HG03064 (cell line): ENCODE measurements around the gene LAX1.
A peak's percentile ranks its signal among the peaks of the same experiment; 100 is the strongest.
"Not testable (repeated sequence)": the region's sequence is repeated elsewhere in the genome, so short reads cannot be mapped to it uniquely, and the experiment has no call there.

Source experiments
- ATAC-seq: cut with Tn5 transposase; IDR thresholded peaks from one replicate; pipeline ENCODE4 v1.9.1; 2021; ENCODE audit warnings: low read depth; ENCODE audit not compliant: unreplicated experiment

The LAX1 gene, protein sequence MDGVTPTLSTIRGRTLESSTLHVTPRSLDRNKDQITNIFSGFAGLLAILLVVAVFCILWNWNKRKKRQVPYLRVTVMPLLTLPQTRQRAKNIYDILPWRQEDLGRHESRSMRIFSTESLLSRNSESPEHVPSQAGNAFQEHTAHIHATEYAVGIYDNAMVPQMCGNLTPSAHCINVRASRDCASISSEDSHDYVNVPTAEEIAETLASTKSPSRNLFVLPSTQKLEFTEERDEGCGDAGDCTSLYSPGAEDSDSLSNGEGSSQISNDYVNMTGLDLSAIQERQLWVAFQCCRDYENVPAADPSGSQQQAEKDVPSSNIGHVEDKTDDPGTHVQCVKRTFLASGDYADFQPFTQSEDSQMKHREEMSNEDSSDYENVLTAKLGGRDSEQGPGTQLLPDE

DNA sequence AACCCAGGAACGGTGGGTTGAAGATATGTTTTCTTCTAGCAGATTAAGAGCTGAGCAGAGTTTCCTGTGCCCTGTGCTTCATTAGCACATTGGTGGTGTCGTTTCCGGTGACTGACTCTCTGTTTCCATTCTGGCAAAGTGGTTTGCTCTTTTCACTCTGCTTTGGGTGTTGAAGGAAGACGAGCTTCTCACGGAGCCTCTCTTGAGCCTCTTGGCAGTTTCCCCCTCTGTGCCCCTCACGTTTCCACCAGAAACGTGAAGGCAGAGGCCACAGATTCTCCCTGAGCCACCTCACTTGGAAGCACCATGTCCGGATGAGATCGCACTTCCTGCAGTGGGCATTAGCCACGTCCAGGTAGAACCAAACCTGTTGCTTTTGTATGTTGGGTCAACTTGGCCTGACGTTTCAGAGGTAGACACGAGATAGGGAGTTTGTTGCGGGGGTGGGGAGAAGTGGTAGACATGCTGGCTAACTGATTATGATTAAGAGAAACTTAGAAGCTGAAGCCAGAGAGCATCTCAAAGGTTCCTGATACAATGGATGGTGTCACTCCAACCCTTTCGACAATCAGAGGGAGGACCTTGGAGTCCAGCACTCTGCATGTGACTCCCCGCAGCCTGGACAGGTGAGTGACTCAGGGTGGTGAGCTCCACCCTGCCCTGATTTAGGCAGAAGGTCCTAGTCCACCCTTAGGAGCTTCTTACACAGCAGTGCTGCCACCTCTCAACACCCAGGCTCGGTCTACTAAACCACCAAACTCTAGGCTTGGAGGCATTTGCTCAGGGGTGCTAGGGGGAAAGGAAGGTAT lies at the start of gene LAX1:
LAX1 (plus strand) TSS at position 155 of the 809 bp plus-strand sequence; CDS start at position 538, 383 bp downstream.
- ATAC-seq, result peak; percentile 76

DNA sequence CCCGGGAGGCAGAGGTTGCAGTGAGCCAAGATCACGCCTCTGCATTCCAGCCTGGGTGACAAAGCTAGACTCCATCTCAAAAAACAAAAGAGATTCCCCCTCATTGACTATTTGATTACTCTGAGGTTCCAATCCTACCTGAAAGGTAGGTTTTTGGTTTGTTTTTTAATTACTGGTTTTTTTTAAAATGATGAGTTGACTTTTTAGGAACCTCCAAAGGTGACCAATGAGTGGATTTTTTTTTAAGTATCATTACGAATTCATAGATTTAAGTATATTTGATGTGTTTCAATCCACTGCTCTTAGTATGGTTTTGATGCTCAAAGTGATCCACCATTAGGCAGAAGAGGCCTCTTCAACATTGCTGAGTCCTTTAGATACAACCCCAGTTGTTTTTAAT lies 47.9 kb upstream of the LAX1 start:
- ATAC-seq, result no peak

- ATAC-seq, result no peak
These were observed 44.7 kb upstream of the LAX1 start for GRCh38 chr1:203720242-203720641.

DNA sequence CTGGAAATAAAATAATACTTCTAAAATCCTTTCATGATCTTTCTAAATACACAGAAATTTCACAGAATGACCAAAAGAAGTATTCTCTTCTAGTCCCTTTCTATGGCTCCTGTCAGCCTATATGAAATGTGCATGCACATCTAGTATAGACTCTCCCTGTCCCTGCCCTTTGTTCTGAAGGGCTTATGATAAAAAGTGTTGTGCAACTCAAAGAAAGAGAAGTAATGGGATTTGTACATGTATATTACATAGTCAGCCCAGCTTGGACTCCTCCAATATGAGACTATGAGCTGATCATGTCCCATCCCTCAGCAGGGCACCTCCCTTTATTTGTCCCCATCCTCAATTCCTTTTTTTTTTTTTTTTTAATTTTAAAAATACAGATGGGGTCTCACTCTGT lies 42.1 kb upstream of the LAX1 start:
- ATAC-seq, result no peak

- ATAC-seq, result no peak
These were observed 38.5 kb upstream of the LAX1 start for GRCh38 chr1:203726417-203726867.

- no peak for ATAC-seq
These were observed 31.7 kb upstream of the LAX1 start for GRCh38 chr1:203733009-203733863.

DNA sequence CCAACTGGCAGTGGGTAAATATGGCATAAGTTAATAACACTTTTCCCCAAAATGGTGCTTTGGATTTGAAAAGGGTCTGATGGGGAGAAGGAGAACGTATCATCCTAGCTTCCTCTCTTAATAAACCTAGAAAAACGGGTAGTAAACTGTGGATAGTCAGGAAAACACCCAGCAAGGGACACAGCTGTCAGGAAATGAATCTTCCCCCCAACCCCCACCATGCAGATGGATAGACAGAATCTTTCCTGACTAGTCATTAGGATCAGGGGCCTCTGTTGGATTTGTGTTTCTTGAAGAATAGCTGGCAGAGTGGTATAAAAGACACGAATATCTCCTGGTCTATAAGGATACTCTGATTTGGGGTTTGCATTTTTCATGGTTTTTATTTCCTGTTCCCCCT lies 22.5 kb upstream of the LAX1 start:
- no peak for ATAC-seq

- no peak for ATAC-seq
These were observed 21.9 kb upstream of the LAX1 start for GRCh38 chr1:203743091-203743571.

- no peak for ATAC-seq
These were observed 20.7 kb upstream of the LAX1 start for GRCh38 chr1:203744075-203744972.

DNA sequence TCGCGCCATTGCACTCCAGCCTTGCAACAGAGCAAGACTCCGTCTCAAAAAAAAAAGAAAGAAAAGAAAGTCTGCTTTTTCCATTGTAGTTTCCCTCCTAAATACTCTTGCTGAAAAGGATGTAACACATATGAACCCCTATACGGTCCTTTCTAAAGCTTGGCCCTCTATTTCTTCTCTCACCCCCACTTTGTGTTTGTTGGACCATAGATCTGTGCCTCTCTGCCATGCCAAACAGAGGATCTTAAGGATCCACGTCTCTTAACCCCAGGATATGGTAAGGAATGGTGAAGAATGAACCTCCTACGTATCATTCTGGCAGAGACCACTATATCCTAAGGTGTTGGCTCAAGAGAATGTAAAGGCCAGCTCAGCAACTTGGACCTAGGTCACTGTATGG lies 18.7 kb upstream of the LAX1 start:
- no peak for ATAC-seq

- ATAC-seq, result no peak
These were observed 13.9 kb upstream of the LAX1 start for GRCh38 chr1:203751051-203751450.

DNA sequence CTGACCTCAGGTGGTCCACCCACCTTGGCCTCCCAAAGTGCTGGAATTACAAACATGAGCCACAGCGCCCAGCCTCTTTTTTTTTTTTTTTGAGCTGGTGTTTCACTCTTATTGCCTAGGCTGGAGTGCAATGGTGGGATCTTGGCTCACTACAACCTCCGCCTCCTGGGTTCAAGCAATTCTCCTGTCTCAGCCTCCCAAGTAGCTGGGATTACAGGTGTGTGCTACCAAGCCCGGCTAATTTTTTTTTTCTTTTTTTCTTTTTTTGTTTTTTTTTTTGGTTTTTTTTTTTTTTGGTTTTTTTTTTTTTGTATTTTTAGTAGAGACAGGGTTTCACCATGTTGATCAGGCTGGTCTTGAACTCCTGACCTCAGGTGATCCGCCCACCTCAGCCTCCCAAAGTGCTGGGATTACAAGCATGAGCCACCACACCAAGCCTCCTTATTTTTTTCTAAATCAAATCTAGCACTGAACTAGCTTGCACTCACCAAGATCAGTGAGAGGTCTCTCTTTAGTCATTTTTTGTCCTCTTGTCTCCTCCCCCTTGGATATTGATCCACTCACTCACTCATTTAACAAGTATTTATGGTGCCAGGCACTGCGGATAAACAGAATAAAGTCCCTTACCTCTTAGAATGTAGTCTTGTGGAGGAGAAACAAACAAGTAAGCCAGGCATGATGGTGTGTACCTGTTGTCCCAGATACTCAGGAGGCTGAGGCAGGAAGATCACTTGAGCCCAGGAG lies 13.2 kb upstream of the LAX1 start:
- not testable (repeated sequence) for ATAC-seq

DNA sequence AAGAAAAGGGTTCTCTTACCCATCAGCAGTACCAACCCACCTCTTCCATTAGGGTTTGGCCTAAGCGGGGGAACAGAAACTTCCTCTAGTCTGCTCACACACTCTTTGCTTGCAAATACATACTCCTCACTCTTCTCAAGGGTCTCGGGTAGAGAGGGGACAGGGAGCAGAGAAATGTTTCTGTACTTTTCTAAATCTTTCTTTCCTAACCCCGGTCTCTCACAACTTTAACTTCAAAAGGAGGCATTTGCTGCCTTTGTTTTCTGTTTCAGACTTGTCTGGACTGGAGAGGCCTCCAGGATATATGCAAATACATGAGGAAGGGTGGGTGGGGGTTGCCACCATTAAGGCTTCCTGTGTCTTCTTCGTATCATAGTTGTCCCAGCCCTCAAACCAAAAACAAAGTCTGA lies 10.5 kb upstream of the LAX1 start:
- ATAC-seq, result no peak

DNA sequence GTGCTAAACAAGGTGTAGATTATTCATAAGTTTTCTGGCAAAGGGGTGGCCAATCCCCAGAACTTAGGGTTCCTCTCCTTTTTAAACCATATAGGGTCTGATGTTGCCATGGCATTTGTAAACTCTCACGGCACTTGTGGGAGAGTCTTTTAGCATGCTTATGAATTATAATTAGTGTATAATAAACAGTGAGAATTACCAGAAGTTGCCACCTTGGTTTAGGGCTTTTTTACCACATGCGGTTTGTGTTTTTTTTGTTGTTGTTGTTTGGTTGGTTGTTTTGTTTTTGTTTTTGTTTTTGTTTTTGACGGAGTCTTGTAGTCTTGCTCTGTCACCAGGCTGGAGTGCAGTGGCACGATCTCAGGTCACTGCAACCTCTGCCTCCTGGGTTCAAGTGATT lies 8.9 kb upstream of the LAX1 start:
- ATAC-seq, result no peak

DNA sequence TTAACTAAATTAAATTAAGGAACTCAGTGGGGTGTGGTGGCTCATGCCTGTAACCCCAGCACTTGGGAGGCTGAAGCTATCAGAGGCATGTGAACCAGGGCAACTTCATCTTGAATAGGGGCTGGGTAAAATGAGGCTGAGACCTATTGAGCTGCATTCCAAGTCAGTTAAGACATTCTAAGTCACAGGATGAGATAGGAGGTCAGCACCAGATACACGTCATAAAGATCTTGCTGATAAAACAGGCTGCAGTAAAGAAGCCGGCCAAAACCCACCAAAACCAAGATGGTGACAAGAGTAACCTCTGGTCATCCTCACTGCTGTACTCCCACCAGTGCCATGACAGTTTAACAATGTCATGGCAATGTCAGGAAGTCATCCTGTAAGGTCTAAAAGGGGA lies 6.2 kb upstream of the LAX1 start:
- ATAC-seq, result not testable (repeated sequence)

GRCh38 chr1:203760506-203760905 lies 4.5 kb upstream of the LAX1 start:
- ATAC-seq, result no peak

- ATAC-seq, result not testable (repeated sequence)
These were observed 3.0 kb upstream of the LAX1 start for GRCh38 chr1:203761958-203762357.

DNA sequence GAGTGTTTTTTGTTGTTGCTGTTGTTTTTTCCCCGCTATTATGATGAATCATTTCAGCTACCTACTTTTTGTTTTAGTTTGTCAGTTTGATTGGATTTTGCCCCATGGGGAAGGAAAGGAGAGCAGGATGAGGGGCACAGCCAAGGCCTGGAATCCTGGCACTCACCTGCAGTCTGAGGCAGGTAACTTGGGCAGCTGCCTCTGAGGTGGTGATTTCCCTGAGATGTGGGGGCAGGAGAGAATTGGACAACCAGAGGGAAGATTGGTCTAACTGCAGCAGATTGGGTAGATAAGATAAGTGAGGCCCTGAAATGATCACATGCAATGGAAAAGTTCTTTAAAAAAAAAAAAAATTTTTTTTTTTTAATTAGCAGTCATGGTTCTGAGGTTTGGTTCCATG lies 1.5 kb upstream of the LAX1 start:
- no peak for ATAC-seq
